GM23338 (cell line): ENCODE measurements around the gene TCP10L. TPM values are rescaled to one million over a fixed set of nuclear protein-coding genes. Genes with fewer than 3 reads are reported as not detected.

Experiments used
- ATAC-seq: fragments of 200-7000 bp; cut with Tn5 transposase; 3 replicates; pipeline ENCODE4 v1.9.1; 2020
- DNase-seq: peaks from one replicate; pipeline ENCODE4 v3.0.0-alpha.2; 2015; ENCODE audit warnings: low spot score
- H2AFZ ChIP-seq: fragments of 200-600 bp; sonication (generic); 2 replicates; pipeline ENCODE4 v1.8.0; 2016; ENCODE audit warnings: antibody characterized with exemption, mild to moderate bottlenecking, moderate library complexity
- H3F3A ChIP-seq: fragments of 200-600 bp; sonication (generic); replicated peaks from 2 replicates; pipeline ENCODE4 v1.8.0; 2017; ENCODE audit warnings: antibody characterized with exemption, mixed run types, low read depth
- H3K27ac ChIP-seq: fragments of 200-600 bp; sonication (generic); 2 replicates; pipeline ENCODE4 v1.6.1; 2016; ENCODE audit warnings: low read depth
- H3K27me3 ChIP-seq: fragments of 200-600 bp; sonication (generic); 2 replicates; pipeline ENCODE4 v1.8.0; 2016; ENCODE audit warnings: mild to moderate bottlenecking, mixed run types, moderate library complexity; ENCODE audit not compliant: insufficient read depth
- H3K36me3 ChIP-seq: fragments of 200-600 bp; sonication (generic); 2 replicates; pipeline ENCODE4 v1.8.0; 2016; ENCODE audit warnings: mild to moderate bottlenecking; ENCODE audit not compliant: insufficient read depth
- H3K4me1 ChIP-seq: fragments of 200-600 bp; sonication (generic); 2 replicates; pipeline ENCODE4 v1.8.0; 2016; ENCODE audit warnings: mild to moderate bottlenecking, moderate library complexity; ENCODE audit not compliant: insufficient read depth
- H3K4me2 ChIP-seq: fragments of 200-600 bp; sonication (generic); 2 replicates; pipeline ENCODE4 v1.7.1; 2017; ENCODE audit warnings: mixed run types
- H3K4me3 ChIP-seq: fragments of 200-600 bp; sonication (generic); 2 replicates; pipeline ENCODE4 v1.6.1; 2016; ENCODE audit warnings: mixed run types
- H3K79me2 ChIP-seq: fragments of 200-600 bp; sonication (generic); replicated peaks from 2 replicates; pipeline ENCODE4 v1.8.0; 2017; ENCODE audit warnings: mild to moderate bottlenecking; ENCODE audit not compliant: insufficient read depth
- H3K9me2 ChIP-seq: fragments of 200-600 bp; sonication (generic); 2 replicates; pipeline ENCODE4 v1.8.0; 2017; ENCODE audit not compliant: insufficient read depth
- H4K20me1 ChIP-seq: fragments of 200-600 bp; sonication (generic); replicated peaks from 2 replicates; pipeline ENCODE4 v1.8.0; 2017; ENCODE audit warnings: mild to moderate bottlenecking; ENCODE audit not compliant: insufficient read depth
- H3K27ac Mint-ChIP-seq: 2 replicates; pipeline ENCODE4 v1.8.0; 2020; ENCODE audit warnings: inconsistent platforms, mild to moderate bottlenecking, moderate library complexity, mixed read lengths
- H3K27me3 Mint-ChIP-seq: 3 replicates; pipeline ENCODE4 v1.8.0; 2022; ENCODE audit warnings: low read depth, mild to moderate bottlenecking, moderate library complexity, mixed read lengths, inconsistent platforms; ENCODE audit not compliant: insufficient read depth, poor library complexity
- H3K36me3 Mint-ChIP-seq: 3 replicates; pipeline ENCODE4 v1.8.0; 2021; ENCODE audit warnings: low read depth, mild to moderate bottlenecking, inconsistent platforms, moderate library complexity, mixed read lengths
- H3K4me1 Mint-ChIP-seq: 3 replicates; pipeline ENCODE4 v1.8.0; 2020; ENCODE audit warnings: mild to moderate bottlenecking, inconsistent platforms, mixed read lengths
- H3K4me3 Mint-ChIP-seq: 3 replicates; pipeline ENCODE4 v1.8.0; 2021; ENCODE audit warnings: moderate library complexity, mild to moderate bottlenecking, inconsistent platforms, mixed read lengths
- H3K9me3 Mint-ChIP-seq: 3 replicates; pipeline ENCODE4 v1.8.0; 2020; ENCODE audit warnings: moderate library complexity, mild to moderate bottlenecking, inconsistent platforms, mixed read lengths
- EZH2 ChIP-seq: fragments of 200-600 bp; sonication (generic); IDR thresholded peaks from one replicate; pipeline ENCODE4 v1.8.0; 2017; ENCODE audit warnings: antibody characterized with exemption, mild to moderate bottlenecking, low read depth; ENCODE audit not compliant: unreplicated experiment
- JUNB ChIP-seq: IDR thresholded peaks from one replicate; pipeline ENCODE4 v1.6.1; 2016; ENCODE audit warnings: antibody characterized with exemption; ENCODE audit not compliant: unreplicated experiment
- NANOG ChIP-seq: IDR thresholded peaks from 2 replicates; pipeline ENCODE4 v1.6.1; 2016; ENCODE audit warnings: antibody characterized with exemption, borderline replicate concordance
- POLR2AphosphoS5 ChIP-seq: IDR thresholded peaks from 2 replicates; pipeline ENCODE4 v1.6.1; 2016; ENCODE audit warnings: antibody characterized with exemption, low read depth
- ZNF114 ChIP-seq: fragments of 250-450 bp; sonication (Bioruptor Pico); IDR thresholded peaks from 2 replicates; pipeline ENCODE4 v1.5.0; 2020; ENCODE audit warnings: mild to moderate bottlenecking, moderate library complexity
- ZNF331 ChIP-seq: fragments of 250-450 bp; sonication (Bioruptor Pico); IDR thresholded peaks from 2 replicates; pipeline ENCODE4 v1.5.0; 2020; ENCODE audit warnings: low read depth, mild to moderate bottlenecking, moderate library complexity
- polyA plus RNA-seq: library from polyadenylated mRNA; unstranded; fragments of >200 nt; fragmentation: Nextera tagmentation; extraction: Ambion mirVana; gene quantifications from 2 replicates; pipeline ENCODE4 v1.2.1, GENCODE V29; 2016
- total RNA-seq: library from RNA; depleted of rRNA; stranded (reverse); fragments of >200 nt; shearing (Covaris generic); gene quantifications from 2 replicates; pipeline ENCODE4 v1.2.3, GENCODE V29; 2014
- TF ChIP-seq, protein P1 (sequence below): fragments of 250-450 bp; sonication (Bioruptor Pico); IDR thresholded peaks from 2 replicates; pipeline ENCODE4 v1.5.0; 2020; ENCODE audit warnings: mild to moderate bottlenecking, moderate library complexity
- TF ChIP-seq, protein P2 (sequence below): IDR thresholded peaks from one replicate; pipeline ENCODE4 v1.6.1; 2018; ENCODE audit warnings: antibody characterized with exemption; ENCODE audit not compliant: unreplicated experiment

Gene TCP10L
- total and polyA plus RNA-seq, 2 experiments from 2014 or later: 0.10 to 0.65 TPM

DNA sequence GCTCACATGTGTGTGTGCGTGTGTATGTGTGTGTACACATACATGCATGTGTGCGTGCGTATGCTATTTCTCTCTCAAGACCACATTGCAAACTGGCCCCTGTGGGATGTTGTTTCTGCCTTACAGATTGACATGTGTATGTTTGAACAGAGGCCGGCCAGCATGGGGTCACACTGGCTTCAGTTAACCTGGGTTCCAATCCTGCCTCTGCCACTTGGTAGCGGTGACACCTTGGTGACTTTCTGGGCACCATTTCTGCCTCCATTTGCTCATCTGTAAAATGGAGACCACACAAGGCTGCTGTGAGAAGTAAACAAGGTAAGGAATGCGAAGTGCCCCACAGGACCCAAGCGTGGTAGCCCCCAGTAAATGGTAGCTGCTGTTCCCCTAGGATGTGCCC, 51.7 kb downstream of the TCP10L start:
- H3K4me1 Mint-ChIP-seq: peaks cover 9% of the 10 kb centered on the region
- no peak overlapping the region for H3K27ac Mint-ChIP-seq
- H3K4me3 ChIP-seq: no peak overlapping the region
- H3K4me3 Mint-ChIP-seq: no peak overlapping the region
- TF ChIP-seq, protein P1, sequence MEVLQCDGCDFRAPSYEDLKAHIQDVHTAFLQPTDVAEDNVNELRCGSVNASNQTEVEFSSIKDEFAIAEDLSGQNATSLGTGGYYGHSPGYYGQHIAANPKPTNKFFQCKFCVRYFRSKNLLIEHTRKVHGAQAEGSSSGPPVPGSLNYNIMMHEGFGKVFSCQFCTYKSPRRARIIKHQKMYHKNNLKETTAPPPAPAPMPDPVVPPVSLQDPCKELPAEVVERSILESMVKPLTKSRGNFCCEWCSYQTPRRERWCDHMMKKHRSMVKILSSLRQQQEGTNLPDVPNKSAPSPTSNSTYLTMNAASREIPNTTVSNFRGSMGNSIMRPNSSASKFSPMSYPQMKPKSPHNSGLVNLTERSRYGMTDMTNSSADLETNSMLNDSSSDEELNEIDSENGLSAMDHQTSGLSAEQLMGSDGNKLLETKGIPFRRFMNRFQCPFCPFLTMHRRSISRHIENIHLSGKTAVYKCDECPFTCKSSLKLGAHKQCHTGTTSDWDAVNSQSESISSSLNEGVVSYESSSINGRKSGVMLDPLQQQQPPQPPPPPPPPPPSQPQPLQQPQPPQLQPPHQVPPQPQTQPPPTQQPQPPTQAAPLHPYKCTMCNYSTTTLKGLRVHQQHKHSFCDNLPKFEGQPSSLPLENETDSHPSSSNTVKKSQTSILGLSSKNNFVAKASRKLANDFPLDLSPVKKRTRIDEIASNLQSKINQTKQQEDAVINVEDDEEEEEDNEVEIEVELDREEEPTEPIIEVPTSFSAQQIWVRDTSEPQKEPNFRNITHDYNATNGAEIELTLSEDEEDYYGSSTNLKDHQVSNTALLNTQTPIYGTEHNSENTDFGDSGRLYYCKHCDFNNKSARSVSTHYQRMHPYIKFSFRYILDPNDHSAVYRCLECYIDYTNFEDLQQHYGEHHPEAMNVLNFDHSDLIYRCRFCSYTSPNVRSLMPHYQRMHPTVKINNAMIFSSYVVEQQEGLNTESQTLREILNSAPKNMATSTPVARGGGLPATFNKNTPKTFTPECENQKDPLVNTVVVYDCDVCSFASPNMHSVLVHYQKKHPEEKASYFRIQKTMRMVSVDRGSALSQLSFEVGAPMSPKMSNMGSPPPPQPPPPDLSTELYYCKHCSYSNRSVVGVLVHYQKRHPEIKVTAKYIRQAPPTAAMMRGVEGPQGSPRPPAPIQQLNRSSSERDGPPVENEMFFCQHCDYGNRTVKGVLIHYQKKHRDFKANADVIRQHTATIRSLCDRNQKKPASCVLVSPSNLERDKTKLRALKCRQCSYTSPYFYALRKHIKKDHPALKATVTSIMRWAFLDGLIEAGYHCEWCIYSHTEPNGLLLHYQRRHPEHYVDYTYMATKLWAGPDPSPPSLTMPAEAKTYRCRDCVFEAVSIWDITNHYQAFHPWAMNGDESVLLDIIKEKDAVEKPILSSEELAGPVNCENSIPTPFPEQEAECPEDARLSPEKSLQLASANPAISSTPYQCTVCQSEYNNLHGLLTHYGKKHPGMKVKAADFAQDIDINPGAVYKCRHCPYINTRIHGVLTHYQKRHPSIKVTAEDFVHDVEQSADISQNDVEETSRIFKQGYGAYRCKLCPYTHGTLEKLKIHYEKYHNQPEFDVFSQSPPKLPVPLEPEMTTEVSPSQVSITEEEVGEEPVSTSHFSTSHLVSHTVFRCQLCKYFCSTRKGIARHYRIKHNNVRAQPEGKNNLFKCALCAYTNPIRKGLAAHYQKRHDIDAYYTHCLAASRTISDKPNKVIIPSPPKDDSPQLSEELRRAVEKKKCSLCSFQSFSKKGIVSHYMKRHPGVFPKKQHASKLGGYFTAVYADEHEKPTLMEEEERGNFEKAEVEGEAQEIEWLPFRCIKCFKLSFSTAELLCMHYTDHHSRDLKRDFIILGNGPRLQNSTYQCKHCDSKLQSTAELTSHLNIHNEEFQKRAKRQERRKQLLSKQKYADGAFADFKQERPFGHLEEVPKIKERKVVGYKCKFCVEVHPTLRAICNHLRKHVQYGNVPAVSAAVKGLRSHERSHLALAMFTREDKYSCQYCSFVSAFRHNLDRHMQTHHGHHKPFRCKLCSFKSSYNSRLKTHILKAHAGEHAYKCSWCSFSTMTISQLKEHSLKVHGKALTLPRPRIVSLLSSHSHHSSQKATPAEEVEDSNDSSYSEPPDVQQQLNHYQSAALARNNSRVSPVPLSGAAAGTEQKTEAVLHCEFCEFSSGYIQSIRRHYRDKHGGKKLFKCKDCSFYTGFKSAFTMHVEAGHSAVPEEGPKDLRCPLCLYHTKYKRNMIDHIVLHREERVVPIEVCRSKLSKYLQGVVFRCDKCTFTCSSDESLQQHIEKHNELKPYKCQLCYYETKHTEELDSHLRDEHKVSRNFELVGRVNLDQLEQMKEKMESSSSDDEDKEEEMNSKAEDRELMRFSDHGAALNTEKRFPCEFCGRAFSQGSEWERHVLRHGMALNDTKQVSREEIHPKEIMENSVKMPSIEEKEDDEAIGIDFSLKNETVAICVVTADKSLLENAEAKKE (CRISPR knock-in tag): no peak
- TF ChIP-seq EZH2 (no peak), NANOG (no peak), POLR2AphosphoS5 (no peak), ZNF331 (CRISPR knock-in tag) (no peak), ZNF114 (CRISPR knock-in tag) (no peak), JUNB (no peak)
- TF ChIP-seq, protein P2, sequence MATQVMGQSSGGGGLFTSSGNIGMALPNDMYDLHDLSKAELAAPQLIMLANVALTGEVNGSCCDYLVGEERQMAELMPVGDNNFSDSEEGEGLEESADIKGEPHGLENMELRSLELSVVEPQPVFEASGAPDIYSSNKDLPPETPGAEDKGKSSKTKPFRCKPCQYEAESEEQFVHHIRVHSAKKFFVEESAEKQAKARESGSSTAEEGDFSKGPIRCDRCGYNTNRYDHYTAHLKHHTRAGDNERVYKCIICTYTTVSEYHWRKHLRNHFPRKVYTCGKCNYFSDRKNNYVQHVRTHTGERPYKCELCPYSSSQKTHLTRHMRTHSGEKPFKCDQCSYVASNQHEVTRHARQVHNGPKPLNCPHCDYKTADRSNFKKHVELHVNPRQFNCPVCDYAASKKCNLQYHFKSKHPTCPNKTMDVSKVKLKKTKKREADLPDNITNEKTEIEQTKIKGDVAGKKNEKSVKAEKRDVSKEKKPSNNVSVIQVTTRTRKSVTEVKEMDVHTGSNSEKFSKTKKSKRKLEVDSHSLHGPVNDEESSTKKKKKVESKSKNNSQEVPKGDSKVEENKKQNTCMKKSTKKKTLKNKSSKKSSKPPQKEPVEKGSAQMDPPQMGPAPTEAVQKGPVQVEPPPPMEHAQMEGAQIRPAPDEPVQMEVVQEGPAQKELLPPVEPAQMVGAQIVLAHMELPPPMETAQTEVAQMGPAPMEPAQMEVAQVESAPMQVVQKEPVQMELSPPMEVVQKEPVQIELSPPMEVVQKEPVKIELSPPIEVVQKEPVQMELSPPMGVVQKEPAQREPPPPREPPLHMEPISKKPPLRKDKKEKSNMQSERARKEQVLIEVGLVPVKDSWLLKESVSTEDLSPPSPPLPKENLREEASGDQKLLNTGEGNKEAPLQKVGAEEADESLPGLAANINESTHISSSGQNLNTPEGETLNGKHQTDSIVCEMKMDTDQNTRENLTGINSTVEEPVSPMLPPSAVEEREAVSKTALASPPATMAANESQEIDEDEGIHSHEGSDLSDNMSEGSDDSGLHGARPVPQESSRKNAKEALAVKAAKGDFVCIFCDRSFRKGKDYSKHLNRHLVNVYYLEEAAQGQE: no peak
- H3K4me1 ChIP-seq: peaks cover 4% of the 10 kb centered on the region
- ATAC-seq: no peak
- no peak overlapping the region for H2AFZ ChIP-seq
- no peaks in the 10 kb centered on the region; the same call in 1 of the 2 replicates for H3K36me3 ChIP-seq
- no peaks in the 10 kb centered on the region for H3K79me2 ChIP-seq
- H3K27me3 ChIP-seq: no peaks in the 10 kb centered on the region
- no peaks in the 10 kb centered on the region; the same call in 1 of the 2 replicates for H3K9me2 ChIP-seq
- no peak overlapping the region for H3K27ac ChIP-seq
- peaks cover 4% of the 10 kb centered on the region for H3K27me3 Mint-ChIP-seq
- peaks cover 17% of the 10 kb centered on the region for H3K9me3 Mint-ChIP-seq
- peaks cover 15% of the 10 kb centered on the region for H3K36me3 Mint-ChIP-seq
- H4K20me1 ChIP-seq: no peaks in the 10 kb centered on the region
- DNase-seq: no peak
- no peak overlapping the region for H3K4me2 ChIP-seq
- peaks cover 5% of the 10 kb centered on the region; the same call in 1 of the 2 replicates for H3F3A ChIP-seq
